HEK293 (cell line): ENCODE measurements around the gene TAS2R31.

Experiments
- CTCF ChIP-seq: fragments of 450-650 bp; formaldehyde crosslinking; IDR thresholded peaks from 2 replicates; pipeline ENCODE4 v1.5.1; 2016; ENCODE audit warnings: missing biosample characterization, missing genetic modification characterization
- ZNF184 ChIP-seq: fragments of 450-650 bp; IDR thresholded peaks from 2 replicates; pipeline ENCODE4 v1.5.1; 2018; ENCODE audit warnings: missing biosample characterization, mild to moderate bottlenecking, missing genetic modification characterization
- ZNF335 ChIP-seq: fragments of 450-650 bp; formaldehyde crosslinking; conservative IDR thresholded peaks from 2 replicates; pipeline ENCODE4 v1.5.1; 2016; ENCODE audit warnings: missing biosample characterization, missing genetic modification characterization
- ZNF416 ChIP-seq: fragments of 450-650 bp; formaldehyde crosslinking; IDR thresholded peaks from 2 replicates; pipeline ENCODE4 v1.5.1; 2016; ENCODE audit warnings: missing biosample characterization, missing genetic modification characterization
- ZNF510 ChIP-seq: fragments of 450-650 bp; formaldehyde crosslinking; IDR thresholded peaks from 2 replicates; pipeline ENCODE4 v1.5.1; 2018; ENCODE audit warnings: mild to moderate bottlenecking, missing genetic modification characterization, missing biosample characterization; ENCODE audit not compliant: insufficient replicate concordance
- ZNF660 ChIP-seq: fragments of 450-650 bp; IDR thresholded peaks from 2 replicates; pipeline ENCODE4 v1.5.1; 2018; ENCODE audit warnings: missing biosample characterization, mild to moderate bottlenecking, missing genetic modification characterization
- ZNF664 ChIP-seq: fragments of 450-650 bp; formaldehyde crosslinking; IDR thresholded peaks from 2 replicates; pipeline ENCODE4 v1.5.1; 2016; ENCODE audit warnings: missing biosample characterization, missing genetic modification characterization

GRCh38 chr12:10989107-10989506 lies 42.1 kb downstream of the TAS2R31 start:
- no peak for TF ChIP-seq ZNF510
- no peak for TF ChIP-seq ZNF416 (tag by site-specific recombination)
- TF ChIP-seq ZNF335 (tag by site-specific recombination) = no peak
- TF ChIP-seq CTCF = no peak
- TF ChIP-seq ZNF184 (tag by site-specific recombination) = no peak
- no peak for TF ChIP-seq ZNF660 (tag by site-specific recombination)
- TF ChIP-seq ZNF664 (tag by site-specific recombination) = no peak
